ENCODE measurements around the gene ZNF185. TPM values are rescaled to one million over a fixed set of nuclear protein-coding genes. Genes with fewer than 3 reads are reported as not detected.

ZNF185 gene
- total RNA-seq, 1 donor from 2014 or later, result 1.6 TPM

GRCh38 chrX:152865232-152865920 is 32.5 kb upstream of the ZNF185 start:
- DNase-seq, result no peak
- Histone ChIP-seq H3K27me3 (ENCODE audit: low read depth) (no peaks in the 10 kb centered on the region), H3K9me3 (replicated peaks) (no peaks in the 10 kb centered on the region), H3K4me3 (no peak overlapping the region), H3K4me1 (no peaks in the 10 kb centered on the region), H3K36me3 (peaks cover 43% of the 10 kb centered on the region), H3K27ac (replicated peaks) (no peak overlapping the region)
- TF ChIP-seq, protein P1, sequence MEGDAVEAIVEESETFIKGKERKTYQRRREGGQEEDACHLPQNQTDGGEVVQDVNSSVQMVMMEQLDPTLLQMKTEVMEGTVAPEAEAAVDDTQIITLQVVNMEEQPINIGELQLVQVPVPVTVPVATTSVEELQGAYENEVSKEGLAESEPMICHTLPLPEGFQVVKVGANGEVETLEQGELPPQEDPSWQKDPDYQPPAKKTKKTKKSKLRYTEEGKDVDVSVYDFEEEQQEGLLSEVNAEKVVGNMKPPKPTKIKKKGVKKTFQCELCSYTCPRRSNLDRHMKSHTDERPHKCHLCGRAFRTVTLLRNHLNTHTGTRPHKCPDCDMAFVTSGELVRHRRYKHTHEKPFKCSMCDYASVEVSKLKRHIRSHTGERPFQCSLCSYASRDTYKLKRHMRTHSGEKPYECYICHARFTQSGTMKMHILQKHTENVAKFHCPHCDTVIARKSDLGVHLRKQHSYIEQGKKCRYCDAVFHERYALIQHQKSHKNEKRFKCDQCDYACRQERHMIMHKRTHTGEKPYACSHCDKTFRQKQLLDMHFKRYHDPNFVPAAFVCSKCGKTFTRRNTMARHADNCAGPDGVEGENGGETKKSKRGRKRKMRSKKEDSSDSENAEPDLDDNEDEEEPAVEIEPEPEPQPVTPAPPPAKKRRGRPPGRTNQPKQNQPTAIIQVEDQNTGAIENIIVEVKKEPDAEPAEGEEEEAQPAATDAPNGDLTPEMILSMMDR (IDR thresholded peaks at IDR 0.05; ENCODE audit: borderline replicate concordance), result no peak
- intact Hi-C loops (cut with micrococcal nuclease), result no loop called here

GRCh38 chrX:152866386-152866785 is 31.5 kb upstream of the ZNF185 start:
- DNase-seq, result no peak
- Histone ChIP-seq H3K4me1 (no peaks in the 10 kb centered on the region), H3K9me3 (replicated peaks) (no peaks in the 10 kb centered on the region), H3K27me3 (ENCODE audit: low read depth) (no peaks in the 10 kb centered on the region), H3K4me3 (no peak overlapping the region), H3K36me3 (peaks cover 43% of the 10 kb centered on the region), H3K27ac (replicated peaks) (no peak overlapping the region)
- TF ChIP-seq, protein P1 (IDR thresholded peaks at IDR 0.05; ENCODE audit: borderline replicate concordance), result no peak
- intact Hi-C loops (cut with micrococcal nuclease), result no loop called here

DNA sequence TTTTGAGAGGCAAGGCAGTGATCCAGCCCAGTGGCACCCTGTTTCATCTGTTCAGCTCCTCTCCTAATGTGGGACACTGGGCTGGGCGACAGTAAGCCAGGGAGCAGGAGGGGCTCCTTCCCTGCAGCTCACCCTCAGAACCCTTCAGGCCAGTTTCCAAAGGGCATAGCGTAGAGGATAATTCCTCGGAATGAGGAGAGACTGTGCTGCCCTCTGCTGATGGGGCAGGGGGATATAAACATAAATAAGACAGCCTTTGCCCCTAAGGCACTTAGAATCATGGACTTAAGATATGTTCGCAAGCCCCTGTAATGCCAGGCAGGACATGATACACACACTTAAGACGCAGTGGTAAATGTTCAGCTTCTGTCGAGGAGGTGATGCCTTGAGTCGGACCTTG is 27.9 kb upstream of the ZNF185 start:
- no peak for DNase-seq
- Histone ChIP-seq H3K36me3 (peaks cover 28% of the 10 kb centered on the region), H3K27me3 (ENCODE audit: low read depth) (no peaks in the 10 kb centered on the region), H3K4me3 (no peak overlapping the region), H3K9me3 (replicated peaks) (no peaks in the 10 kb centered on the region), H3K4me1 (no peaks in the 10 kb centered on the region), H3K27ac (replicated peaks) (no peak overlapping the region)
- TF ChIP-seq, protein P1 (IDR thresholded peaks at IDR 0.05; ENCODE audit: borderline replicate concordance), result no peak
- intact Hi-C loops (cut with micrococcal nuclease), result no loop called here

GRCh38 chrX:152871260-152871659 is 26.6 kb upstream of the ZNF185 start:
- H3K27me3 ChIP-seq (ENCODE audit: low read depth), result no peaks in the 10 kb centered on the region
- H3K9me3 ChIP-seq (replicated peaks), result no peaks in the 10 kb centered on the region
- peaks cover 20% of the 10 kb centered on the region for H3K36me3 ChIP-seq
- TF ChIP-seq, protein P1 (IDR thresholded peaks at IDR 0.05; ENCODE audit: borderline replicate concordance), result no peak
- DNase-seq, result no peak
- no peak overlapping the region for H3K27ac ChIP-seq (replicated peaks)
- H3K4me3 ChIP-seq, result no peak overlapping the region
- no peaks in the 10 kb centered on the region for H3K4me1 ChIP-seq
- intact Hi-C loops (cut with micrococcal nuclease), result no loop called here

DNA sequence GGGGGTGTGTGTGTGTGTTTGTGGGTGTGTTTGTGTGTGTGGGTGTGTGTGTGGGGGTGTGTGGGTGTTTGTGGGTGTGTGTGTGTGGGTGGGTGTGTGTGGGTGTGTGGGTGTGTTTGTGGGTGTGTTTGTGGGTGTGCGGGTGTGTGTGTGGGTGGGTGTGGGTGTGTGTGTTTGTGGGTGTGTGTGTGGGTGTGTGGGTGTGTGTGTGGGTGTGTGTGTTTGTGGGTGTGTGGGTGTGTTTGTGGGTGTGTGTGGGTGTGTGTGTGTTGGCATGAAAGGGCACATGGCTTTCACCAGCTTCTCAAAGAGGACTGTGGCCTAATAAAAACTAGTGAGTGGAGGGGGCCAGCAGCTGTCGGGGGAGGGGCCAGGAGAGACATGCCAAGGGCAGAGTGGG is 25.3 kb upstream of the ZNF185 start:
- peaks cover 11% of the 10 kb centered on the region for H3K36me3 ChIP-seq
- no peaks in the 10 kb centered on the region for H3K4me1 ChIP-seq
- no peaks in the 10 kb centered on the region for H3K27me3 ChIP-seq (ENCODE audit: low read depth)
- DNase-seq, result no peak
- H3K9me3 ChIP-seq (replicated peaks), result no peaks in the 10 kb centered on the region
- TF ChIP-seq, protein P1 (IDR thresholded peaks at IDR 0.05; ENCODE audit: borderline replicate concordance), result no peak
- intact Hi-C loops (cut with micrococcal nuclease), result no loop called here
- no peak overlapping the region for H3K4me3 ChIP-seq
- H3K27ac ChIP-seq (replicated peaks), result no peak overlapping the region
